Measurements from ENCODE around the gene SLC25A22.

The SLC25A22 gene

GRCh38 chr11:821512-822371 is 23.7 kb upstream of the SLC25A22 start:
- no peak for DNase-seq (ENCODE audit: low read depth)

DNA sequence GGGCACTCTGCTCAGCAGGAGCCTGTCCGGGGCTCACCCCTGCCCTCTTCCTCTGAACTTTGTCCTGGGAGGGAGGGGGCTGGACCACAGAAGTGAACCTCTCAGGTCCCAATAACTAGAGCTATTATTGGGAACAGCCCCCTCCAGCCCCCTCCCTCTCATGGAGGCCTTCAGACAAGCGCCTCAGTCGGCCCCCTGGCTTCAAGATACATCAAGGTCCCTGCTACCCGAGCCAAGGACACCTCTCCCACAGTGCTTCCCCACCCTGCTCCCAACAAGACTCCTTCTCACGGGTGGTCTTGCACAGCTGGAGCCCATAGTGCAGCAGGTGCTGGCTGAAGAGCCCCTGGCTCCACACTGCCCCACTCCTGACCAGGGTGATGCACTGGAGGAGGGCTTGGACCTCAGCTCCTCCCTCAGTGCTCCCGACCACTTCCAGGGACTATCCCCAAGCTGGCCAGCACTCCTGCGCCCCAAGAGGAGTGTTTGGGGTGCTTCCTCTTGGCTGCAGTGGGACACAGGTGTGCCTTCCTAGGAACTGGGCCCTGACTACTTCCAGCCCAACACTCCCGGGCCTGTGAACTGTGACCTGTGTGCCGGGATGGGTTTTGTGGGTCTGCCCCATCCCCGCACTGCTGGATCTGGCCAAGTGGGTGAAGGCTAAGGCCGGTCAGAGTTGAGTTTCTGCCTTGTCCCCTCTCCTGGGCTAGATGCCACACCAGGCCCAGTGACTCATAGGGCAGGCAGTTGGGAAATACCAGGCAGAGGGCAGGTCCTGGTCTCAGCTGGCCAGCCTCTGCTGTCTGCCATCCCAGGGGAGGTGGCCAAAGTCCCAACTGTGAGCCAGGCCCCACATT is 22.8 kb upstream of the SLC25A22 start:
- DNase-seq (ENCODE audit: low read depth): no peak

GRCh38 chr11:819943-820649 is 22.0 kb upstream of the SLC25A22 start:
- DNase-seq (ENCODE audit: low read depth): peak; percentile 90

DNA sequence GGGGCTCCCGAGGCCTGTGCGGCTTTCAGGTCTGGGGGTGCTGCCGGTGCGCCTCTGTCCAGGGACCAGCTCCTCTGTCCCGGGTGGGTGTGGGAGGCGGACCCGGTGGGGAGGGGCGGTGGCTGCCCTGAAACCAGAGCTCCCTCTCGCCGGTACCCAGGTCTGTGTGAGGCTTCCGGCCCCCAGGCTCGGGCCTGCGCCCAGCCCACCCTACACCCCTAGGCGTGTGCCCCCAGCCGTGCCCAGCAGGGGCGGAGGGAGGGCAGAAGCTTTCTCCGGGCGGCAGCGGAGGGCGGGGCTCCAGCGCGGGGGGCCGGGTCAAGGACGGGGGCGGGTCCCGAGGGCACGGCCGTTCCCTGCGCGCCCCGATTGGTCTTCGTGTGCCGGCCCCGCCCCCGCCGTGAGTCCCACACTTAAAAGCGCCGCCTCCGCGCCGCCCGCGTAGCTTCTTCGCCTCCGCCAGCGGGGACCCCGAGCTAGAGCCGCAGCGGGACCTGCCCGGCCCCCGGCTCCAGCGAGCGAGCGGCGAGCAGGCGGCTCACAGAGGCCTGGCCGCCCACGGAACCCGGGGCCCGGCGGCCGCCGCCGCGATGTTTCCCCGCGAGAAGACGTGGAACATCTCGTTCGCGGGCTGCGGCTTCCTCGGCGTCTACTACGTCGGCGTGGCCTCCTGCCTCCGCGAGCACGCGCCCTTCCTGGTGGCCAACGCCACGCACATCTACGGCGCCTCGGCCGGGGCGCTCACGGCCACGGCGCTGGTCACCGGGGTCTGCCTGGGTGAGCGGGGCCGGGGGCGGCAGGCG is 21.2 kb upstream of the SLC25A22 start:
- DNase-seq (ENCODE audit: low read depth): peak; percentile 88

- DNase-seq (ENCODE audit: low read depth): no peak
These were observed 20.5 kb upstream of the SLC25A22 start, which contains the start of gene PNPLA2 for GRCh38 chr11:818396-819128. Gene PNPLA2, plus strand, starts transcription at chr11:818914. Its CDS starts 805 bp downstream, at chr11:819719.

- DNase-seq (ENCODE audit: low read depth): no peak
These were observed 18.3 kb upstream of the SLC25A22 start for GRCh38 chr11:816433-816779.

- no peak for DNase-seq (ENCODE audit: low read depth)
These were observed 17.8 kb upstream of the SLC25A22 start for GRCh38 chr11:815675-816432.

GRCh38 chr11:813456-814096 is 15.5 kb upstream of the SLC25A22 start:
- no peak for DNase-seq (ENCODE audit: low read depth)

- DNase-seq (ENCODE audit: low read depth): no peak
These were observed 15.0 kb upstream of the SLC25A22 start for GRCh38 chr11:813072-813455.

- DNase-seq (ENCODE audit: low read depth): no peak
These were observed 14.3 kb upstream of the SLC25A22 start for GRCh38 chr11:812390-812789.

GRCh38 chr11:811446-812245 is 13.6 kb upstream of the SLC25A22 start:
- DNase-seq (ENCODE audit: low read depth): no peak

DNA sequence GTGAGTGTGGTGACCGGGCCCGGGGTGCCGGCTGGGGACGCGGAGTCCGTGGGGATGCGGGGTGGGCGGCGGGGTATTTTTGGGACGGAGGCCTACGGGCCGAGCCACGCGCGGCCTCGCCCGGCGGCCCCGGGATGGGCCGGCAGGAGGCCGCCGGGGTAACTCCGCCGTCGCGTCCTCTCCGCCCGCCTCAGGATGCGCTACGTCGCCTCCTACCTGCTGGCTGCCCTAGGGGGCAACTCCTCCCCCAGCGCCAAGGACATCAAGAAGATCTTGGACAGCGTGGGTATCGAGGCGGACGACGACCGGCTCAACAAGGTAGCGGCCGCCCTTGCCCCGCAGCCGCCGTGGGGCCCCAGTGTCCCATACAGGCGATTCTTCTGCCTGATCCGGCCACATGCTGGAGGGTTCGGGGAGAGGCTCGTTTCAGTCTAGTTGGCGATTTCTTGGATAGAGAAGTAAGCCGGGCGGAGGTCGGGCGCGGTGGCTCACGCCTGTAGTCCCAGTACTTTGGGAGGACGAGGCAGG is 12.0 kb upstream of the SLC25A22 start:
- DNase-seq (ENCODE audit: low read depth): no peak

GRCh38 chr11:809287-810039 is 11.4 kb upstream of the SLC25A22 start, which contains the start of gene RPLP2:
Gene RPLP2, plus strand, starts transcription at chr11:809967. Its CDS starts 268 bp downstream, at chr11:810235.
- peak; percentile 98 for DNase-seq (ENCODE audit: low read depth)

- no peak for DNase-seq (ENCODE audit: low read depth)
These were observed 10.6 kb upstream of the SLC25A22 start for GRCh38 chr11:808427-809286.

GRCh38 chr11:804599-804964 is 6.5 kb upstream of the SLC25A22 start:
- no peak for DNase-seq (ENCODE audit: low read depth)

GRCh38 chr11:803770-804598 is 5.9 kb upstream of the SLC25A22 start:
- no peak for DNase-seq (ENCODE audit: low read depth)
